ENCODE results near the gene GCDH.
A peak's percentile ranks its signal among the peaks of the same experiment; 100 is the strongest.
"Not testable (repeated sequence)": the region's sequence is repeated elsewhere in the genome, so short reads cannot be mapped to it uniquely, and the experiment has no call there.

The GCDH gene

DNA sequence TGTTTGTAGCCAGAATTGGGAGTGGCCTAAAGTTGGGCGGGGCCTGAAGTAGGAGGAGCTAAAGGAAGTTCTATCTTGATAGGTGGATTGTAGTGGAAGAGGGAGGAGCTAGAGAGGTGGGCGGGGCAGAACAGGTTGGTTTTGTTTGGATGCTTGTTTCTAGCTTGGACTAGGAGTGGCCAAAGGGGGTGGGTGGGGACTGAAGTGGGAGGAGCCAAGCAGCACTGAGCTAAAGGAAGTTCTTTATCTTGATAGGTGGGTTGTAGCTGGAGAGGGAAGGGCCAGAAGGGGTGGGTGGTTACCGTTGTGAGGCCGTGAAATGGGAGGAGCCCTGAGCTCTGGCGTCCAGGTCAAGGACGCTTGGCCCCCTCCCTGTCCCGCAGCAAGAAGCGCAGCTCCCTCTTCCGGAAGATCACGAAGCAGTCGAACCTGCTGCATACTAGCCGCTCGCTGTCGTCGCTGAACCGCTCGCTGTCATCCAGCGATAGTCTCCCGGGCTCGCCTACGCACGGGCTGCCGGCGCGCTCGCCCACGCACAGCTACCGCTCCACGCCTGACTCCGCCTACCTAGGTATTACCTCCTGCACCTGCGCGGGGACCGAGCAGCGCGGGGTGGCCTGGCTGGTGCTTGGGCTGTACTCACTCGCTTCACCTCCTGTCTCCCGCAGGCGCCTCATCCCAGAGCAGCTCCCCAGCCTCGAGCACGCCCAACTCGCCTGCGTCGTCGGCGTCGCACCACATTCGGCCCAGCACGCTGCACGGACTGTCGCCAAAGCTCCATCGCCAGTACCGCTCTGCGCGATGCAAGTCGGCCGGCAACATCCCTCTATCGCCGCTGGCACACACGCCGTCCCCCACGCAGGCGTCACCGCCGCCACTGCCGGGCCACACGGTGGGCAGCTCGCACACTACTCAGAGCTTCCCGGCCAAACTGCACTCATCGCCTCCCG is 17.7 kb upstream of the GCDH start:
- peak; percentile 65 for DNase-seq (ENCODE audit: low spot score)

DNA sequence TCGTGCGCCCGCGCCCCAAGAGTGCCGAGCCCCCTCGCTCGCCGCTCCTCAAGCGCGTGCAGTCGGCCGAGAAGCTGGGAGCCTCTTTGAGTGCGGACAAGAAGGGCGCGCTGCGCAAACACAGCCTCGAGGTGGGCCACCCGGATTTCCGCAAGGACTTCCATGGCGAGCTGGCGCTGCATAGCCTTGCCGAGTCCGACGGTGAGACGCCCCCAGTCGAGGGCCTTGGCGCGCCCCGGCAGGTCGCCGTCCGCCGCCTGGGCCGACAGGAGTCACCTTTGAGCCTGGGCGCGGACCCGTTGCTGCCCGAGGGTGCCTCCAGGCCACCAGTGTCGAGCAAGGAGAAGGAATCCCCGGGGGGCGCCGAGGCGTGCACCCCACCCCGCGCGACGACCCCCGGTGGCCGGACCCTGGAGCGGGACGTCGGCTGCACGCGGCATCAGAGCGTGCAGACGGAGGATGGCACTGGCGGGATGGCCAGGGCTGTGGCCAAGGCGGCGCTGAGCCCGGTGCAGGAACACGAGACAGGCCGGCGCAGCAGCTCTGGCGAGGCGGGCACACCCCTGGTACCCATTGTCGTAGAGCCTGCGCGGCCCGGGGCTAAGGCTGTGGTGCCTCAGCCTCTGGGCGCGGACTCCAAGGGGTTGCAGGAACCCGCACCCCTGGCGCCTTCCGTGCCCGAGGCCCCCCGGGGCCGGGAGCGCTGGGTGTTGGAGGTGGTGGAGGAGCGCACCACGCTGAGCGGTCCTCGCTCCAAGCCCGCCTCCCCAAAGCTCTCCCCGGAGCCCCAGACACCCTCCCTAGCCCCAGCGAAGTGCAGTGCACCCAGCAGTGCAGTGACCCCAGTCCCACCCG is 16.8 kb upstream of the GCDH start:
- DNase-seq (ENCODE audit: low spot score), result no peak

DNA sequence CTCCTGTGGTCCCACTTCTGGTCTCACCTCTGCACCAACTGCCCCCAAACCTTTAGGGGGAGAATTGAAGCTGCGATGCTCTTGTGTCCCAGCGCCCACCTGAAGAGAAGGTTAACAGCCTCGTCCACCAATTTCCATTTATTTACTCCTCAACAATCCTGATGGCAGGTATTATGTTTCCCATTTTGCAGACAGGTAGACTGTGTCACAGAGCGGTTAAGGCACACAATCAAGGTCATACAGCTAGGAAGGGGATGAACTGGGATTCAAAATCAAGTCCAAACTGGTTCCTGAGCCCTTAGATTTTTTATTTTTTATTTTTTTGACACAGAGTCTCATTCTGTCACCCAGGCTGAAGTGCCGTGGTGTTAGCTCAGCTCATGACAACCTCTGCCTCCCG is 15.9 kb upstream of the GCDH start:
- no peak for DNase-seq (ENCODE audit: low spot score)

DNA sequence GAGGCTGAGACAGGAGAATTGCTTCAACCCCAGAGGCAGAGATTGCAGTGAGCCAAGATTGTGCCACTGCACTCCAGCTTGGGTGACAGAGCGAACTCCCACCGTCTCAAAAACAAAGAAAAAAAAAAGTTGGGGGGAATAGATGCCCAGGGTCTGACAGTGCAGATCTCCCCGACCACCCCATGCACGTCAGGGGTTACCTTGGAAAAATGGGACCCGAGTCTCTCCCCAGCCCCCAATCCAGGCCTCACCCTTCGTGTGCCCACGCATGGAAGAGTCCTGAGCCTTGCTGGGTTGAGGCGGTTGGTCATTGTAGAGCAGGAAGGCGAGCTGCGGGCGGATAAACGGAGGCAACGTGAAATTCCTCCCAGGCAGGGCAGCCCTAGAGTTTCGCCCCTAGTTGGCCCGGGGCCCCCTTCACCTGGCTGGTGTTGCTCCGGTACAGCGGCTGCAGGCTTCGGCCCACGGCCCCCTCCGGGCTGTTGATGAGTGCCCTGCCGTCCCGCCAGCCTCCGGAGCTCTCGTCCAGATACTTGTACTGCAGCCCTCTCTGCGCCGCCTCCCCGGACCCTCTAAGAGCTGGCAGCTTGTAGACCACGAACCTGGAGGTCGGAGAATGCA is 10.3 kb upstream of the GCDH start:
- peak; percentile 33 for DNase-seq (ENCODE audit: low spot score)

DNA sequence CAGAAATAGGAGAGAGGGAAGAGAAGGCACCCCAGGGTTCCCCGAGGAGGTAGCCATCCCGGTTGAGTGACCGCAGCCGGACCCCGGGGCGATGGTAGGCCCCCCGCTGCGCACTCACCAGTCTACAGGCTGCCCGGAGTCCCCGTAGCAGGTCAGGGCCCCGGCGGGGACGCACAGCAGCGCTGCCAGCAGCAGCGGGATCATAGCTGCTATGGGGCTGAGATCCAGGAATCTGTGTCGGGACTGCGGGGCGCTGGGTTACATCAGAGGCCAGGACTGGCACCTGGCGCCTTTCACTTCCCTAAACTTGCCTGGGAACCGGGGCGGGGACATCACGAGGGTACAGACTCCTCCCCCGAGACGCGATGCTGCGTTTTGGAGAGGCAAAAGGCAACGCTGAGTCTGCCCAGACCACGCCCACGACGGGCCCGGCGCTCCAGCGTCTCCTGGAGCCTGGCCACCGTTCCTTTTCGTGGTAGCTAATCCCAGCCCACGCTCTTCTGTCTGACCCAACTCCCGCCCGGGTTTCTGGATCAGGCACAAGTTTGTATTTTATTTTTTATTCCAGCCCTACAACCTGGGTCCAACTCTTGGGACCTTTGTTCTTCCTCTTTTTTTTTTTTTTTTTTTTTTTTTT is 9.7 kb upstream of the GCDH start, which contains the start of gene DNASE2:
DNASE2 (minus strand) TSS at position 278 of the 637 bp plus-strand sequence; CDS start at position 204, 74 bp downstream.
- peak; percentile 96 for DNase-seq (ENCODE audit: low spot score)

DNA sequence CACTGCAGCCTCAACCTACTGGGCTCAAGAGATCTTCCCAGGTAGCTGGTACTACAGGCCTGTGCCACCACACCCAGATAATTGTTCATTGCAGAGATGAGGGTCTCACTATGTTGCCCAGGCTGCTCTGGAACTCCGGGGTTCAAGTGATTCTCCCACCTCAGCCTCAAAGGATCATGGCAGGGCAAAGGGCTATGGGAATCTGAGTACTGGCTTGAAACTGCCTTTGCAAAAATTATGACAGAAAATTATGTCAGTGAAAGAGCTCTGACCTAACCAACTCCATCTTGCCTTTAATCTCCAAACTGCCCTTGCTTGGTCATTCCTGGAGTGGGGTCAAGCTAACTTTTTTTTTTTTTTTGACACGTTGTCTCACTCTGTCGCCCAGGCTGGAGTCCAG is 8.4 kb upstream of the GCDH start:
- DNase-seq (ENCODE audit: low spot score), result no peak

DNA sequence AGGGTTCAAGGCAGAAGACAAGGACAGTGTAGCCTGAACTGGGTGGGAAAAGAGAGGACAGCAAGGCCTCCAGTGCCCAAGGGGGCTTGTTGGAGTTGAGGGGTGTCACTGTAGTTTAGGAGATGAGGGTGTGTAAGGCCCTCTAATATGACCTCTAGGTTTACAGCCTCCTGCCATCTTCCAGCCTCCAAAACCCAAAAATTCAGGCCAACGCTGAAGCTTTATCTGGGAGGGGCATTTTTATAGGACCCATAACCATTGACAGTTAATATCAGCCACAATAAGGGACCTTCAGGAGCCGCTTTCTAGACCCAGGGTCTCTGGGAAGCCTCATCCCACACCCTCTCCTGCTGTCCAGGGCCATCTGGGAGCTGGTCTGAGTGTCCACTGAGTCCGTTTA is 6.8 kb upstream of the GCDH start:
- DNase-seq (ENCODE audit: low spot score), result no peak

DNA sequence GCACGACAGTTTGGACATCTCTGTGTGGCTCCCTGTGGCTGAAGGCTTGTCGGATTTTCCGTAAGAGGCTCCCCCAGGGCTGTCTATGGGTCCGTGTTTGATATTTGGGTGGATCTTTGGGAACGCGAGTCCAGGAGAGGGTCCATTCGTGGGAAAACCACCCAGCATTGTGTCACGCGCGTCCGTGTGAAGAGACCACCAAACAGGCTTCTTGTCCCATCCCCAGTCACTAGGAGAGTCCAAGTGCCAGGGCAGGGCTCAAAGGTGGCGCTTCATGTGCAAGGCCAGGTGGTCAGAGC is 6.4 kb upstream of the GCDH start:
- DNase-seq (ENCODE audit: low spot score), result no peak

DNA sequence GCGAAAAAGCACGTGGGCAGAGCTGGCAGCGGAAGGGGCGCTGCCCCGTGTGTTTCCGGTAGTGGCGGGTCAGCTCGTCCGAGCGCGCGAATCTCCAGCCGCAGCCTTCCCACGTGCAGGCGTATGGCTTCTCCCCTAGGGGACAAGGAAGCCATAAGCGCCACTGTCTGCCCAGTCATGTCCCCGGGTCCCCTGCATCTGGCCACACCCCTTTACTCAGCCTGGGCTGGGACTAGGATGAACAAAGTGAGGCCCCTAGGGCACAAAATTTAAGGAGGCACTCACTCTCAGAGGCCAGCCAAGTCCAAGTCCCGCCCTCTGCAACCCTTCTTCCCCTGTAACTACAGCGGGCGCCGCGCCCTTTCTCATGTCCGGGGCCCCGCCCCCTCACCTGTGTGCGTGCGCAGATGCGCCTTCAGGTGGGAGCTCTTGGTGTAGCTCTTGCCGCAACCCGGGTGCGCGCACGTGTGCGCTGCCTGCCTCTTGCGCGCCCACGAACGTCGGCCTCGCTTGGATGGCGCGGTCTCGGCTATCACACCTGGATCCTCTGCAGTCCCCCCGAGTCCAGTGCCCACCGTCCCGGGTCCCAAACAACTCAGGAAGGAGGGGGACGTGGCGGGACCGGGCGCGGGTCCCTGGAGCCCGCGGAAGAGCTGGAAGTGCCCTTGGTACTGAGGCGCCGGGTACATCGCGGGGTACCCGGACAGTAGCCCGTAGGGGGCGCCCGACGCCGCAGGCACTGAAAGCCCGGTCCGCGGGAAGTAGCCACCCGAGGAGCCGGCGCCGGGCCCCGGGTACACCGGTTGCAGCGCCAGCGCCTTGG is 5.8 kb upstream of the GCDH start:
- DNase-seq (ENCODE audit: low spot score), result peak; percentile 93

DNA sequence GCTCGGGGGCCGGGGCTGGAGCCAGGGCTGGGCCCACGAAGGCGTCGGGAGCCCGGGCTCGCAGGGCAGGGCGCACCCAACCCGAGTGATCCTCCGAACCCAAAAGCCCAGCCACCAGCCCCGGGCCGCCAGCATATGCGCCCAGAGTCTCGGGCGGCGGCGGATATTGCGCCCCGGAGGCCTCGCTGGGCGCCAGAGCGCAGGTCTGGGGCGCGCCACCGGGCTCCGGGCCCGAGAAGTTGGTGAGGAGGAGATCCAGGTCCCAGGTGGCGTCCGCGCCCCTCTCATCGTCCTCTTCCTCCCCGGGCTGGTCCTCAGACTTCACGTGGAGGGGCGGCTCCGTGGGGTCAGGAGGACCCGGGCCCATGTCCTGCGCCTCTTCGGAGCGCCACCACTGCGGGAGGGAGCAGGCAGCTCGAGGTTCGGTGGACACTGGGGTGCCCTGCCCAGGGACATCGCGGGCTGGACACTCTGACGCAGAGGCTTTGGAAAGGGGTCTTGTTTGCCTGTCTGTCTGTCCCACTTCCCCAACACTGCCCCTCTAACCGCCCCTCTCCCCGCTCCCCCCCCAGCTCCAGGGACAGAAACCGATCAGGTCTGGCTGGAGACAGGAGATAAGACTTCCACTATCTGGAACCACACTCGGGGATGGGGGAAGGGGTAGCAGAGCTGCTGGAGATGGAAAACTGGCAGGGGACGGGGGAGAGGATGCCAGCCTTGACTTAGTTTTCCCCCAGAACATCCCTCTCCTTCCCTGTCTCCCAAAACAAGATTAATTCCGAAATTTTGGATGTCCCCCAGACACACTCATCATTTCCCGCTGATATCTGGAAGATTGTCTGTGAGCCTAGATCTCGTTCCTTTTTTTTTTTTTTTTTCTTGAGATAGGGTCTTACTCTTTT is 5.0 kb upstream of the GCDH start:
- no peak for DNase-seq (ENCODE audit: low spot score)

DNA sequence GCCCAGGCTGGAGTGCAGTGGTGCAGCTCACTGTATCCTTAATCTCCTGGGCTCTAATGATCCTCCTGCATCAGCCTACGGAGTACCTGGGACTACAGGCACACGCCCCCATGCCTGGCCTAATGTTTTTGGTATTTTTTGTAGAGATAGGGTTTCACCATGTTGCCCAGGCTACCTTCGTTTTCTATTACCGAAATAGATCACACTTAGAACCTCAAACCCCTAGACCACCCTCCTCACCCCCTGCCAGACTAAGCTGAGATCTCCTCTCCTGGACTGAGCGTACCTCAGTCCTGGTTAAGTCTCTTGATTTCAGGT is 4.3 kb upstream of the GCDH start:
- DNase-seq (ENCODE audit: low spot score), result no peak

DNA sequence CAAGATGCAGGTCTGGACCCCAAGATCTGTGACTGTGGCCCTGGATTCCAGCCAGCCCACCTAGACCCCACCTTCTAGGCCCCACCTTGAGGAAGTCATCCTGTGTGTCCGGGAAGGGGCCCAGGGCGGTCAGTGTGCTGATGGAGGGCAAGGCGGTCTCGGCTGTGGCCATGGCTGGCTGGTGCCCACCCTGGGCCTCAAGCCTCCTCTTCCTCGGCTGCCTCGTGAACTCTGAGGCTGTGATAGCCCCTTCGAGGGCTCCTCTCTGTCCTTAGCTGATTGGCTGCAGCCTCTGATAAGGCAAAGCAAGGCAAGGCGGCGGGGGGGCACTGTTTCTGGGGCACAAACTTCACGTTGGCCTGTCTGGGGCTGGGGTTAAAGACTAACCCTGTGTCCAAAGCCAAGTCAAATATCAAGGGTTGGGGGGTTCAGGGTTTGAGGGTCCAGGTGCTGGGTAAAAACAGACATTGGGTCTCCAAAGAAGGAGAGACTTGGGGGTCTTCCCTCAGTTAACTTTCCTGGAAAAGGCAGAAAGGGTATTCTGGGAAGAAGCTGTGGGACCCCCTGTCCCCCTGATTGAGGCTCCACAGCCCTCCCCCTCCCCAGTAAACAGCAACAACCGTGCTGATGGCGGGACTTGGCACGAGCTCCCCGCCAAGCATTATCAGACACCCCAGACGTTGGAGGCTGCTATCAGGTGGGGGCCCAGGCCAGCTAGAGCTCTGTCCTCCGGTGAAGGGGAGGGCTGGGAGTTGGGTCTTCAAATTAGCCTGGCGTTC is 3.8 kb upstream of the GCDH start, which contains the start of gene KLF1:
KLF1 (minus strand) TSS at position 233 of the 779 bp plus-strand sequence; CDS start at position 172, 61 bp downstream.
- no peak for DNase-seq (ENCODE audit: low spot score)

DNA sequence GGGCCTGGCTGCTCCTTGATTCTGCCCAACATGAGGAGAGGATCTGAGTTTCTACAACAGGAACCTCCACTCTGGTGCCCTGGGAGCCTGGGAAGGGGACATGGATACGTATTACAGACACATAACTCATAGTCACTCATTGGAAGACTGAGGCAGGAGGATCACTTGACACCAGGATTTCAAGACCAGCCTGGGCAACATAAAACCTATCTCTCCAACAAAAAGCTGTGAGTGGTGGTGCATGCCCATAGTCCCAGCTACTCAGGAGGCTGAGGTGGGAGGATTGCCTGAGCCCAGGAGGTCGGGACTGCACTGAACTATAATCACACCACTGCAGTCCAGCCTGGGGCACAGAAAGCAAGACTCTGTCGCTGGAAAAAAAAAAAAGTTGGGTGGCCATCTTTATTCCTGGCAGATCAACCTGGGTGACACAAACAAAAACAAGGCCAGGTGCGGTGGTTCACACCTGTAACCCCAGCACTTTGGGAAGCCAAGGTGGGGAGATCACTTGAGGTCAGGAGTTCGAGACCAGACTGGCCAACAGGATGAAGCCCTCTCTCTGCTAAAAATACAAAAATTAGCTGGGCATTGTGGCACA is 2.9 kb upstream of the GCDH start:
- DNase-seq (ENCODE audit: low spot score), result no peak

DNA sequence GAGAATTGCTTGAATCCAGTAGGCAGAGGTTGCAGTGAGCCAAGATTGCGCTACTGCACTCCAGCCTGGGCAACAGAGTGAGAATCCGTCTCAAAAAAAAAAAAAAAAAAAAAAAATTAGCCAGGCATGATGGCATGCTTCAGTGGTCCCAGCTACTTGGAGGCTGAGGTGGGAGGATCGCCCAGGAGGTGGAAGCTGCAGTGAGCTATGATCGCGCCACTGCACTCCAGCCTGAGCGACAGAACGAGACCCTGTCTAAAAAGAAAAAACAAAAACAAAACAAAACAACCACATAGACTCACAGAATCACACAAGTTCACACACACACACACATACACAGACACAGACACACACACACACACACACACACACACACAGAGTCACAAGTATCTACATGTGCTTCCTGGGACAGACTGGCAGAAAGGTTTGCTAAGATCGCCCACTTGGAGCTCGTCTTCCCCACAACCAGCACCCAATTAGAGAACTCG is 617 bp upstream of the GCDH start:
- DNase-seq (ENCODE audit: low spot score), result not testable (repeated sequence)

DNA sequence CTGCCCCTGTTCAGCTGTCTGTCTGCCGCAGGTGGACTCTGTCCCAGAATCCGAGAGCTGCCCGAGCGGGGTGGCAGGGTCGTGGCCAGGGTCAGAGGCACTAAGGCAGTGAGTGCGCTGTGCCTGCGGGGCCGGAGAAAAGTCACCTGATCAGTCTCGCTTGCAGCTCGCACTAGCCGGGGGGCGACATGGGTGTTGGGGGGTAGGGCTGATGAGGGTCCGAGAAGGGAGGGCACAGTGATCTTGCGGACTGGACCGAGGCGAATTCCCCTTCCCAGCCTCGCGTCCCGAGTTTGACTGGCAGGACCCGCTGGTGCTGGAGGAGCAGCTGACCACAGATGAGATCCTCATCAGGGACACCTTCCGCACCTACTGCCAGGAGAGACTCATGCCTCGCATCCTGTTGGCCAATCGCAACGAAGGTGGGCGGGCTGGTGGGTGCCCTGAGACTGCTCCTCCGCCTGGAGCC is 627 bp downstream of the GCDH start:
- DNase-seq (ENCODE audit: low spot score), result no peak

DNA sequence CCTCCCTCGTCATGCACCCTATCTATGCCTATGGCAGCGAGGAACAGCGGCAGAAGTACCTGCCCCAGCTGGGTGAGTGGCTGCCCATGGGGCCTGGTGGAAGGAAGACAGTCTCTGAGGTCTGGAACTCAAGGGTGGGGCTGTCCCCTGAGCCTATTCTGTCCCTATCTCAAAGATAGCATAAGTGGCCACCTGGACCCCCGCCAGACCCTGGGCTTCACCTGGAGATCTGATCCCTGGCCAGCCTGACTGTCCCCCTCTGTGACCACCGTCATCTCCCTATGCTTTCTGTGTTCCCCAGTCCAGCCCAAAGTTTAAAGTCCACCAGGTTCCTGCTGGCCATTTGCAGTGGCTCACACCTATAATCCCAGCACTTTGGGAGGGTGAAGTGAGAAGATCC is 2.6 kb downstream of the GCDH start:
- DNase-seq (ENCODE audit: low spot score), result no peak

DNA sequence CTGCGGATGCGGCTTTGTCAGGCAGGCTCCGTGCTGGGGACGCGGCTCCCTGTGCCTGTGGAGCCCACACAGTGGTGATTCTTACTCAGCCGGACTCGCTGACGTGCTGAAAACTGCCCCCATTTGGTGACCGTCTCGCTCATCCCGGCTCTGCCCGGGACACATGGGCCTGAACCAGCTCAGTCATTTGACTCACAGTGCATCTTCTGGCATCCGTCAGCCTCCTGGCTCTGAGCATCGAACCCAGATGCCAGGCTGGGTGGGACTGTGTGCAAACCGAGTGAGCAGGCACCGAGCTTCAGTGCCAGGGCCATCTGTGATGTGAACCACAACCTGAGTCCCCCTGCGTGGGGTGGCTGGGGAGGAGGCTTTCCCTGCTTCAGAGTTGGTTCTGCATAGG is 5.5 kb downstream of the GCDH start:
- no peak for DNase-seq (ENCODE audit: low spot score)

DNA sequence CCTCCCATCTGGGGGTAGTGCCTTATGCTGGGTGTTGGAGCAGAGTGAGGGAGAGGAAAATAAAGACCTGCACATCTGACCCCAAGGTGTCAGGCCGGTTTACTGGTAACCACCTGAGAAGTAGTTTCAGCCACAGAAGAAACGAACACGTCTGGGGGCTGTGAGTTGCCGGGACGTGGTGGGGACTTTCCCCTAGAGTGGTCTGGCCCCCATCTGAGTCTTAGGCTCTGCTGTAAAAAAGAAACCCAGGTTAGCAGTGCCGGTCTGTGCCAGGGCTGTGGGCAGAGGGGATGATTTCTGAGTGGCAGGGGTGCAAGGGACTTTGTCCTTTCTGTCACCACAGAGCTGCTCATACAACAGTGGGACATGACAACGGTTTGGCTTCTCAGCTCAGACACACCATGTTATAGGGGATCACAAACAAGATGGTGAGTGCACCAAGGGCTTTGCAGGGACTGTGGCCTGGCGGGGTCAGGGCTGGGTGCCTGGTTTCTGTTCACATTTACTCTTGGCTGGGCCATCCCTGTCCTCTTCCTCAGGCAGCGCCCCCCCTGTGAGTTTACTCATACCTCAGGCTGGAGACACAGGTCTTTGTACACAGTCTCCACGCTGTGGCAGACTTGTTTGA is 9.0 kb downstream of the GCDH start:
- no peak for DNase-seq (ENCODE audit: low spot score)
